Femur (tissue), 1 donor: ENCODE data around the gene BUB1.
"Not testable (repeated sequence)": the region's sequence is repeated elsewhere in the genome, so short reads cannot be mapped to it uniquely, and the experiment has no call there.

Source experiments
- DNase-seq: peaks from one replicate; pipeline ENCODE4 v3.0.0-alpha.2; 2017

Gene BUB1

DNA sequence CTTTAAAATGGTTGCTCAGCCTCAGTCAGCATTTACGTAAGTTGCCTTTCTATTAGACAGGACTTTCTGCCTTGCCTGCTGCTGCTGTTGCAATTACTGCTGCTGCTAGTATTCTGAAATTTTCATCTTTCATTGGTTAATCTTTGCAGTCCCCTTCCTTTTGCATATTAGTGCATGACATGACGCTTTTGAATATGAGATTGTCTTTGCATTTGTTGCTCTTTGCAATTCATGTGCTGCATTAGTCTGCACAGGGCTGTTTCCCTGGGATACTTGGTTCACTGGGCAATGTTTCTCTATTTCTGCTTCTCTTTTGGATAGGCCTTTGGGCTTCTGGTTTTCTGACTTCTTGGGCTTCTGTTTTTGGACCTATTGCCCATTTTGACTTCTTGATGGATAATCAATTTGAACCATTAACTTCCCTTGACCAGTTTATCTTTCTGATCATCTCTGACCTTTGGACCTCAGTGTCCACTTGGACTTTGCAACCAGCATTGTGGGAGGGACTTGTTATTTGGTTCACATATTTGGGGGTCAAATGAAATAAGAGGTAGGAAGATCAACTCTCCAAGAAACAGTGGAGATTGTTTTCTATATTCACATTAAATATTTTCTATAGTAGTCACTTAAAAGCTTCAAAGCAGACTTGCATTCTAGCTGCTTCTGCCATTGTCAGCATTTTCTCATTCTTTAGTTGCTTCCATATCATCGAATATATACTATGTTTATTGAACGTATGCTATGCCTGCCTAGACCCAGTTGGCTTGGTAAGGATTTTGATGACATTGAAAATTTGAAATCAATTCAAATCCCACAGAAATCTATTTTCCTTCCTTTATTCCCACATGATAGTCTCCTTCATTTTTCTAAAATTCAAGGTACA, 12.5 kb upstream of the BUB1 start:
- no peak for DNase-seq

DNA sequence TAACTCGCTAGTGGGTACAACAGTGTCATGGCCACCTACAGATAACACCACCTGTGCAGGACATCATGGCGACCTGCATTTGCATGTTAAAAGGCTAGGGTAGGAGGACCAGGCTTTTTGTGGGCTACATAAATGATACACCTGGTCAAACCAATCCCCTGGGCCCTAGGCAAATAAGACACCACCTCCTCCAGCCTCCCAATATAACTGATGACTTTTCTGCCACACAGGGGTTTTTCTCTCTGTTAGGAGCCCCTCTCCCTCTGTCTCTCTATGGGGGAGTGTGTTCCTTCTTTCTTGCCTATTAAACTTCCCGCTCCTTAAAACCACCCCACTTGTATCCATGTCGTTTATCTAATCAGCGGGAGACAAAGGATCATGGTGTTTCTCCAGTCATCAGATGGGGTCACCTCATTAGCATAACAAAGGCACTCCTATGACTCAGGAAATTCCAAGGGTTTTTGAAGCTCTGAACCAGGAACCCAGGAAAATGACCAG, 10.8 kb upstream of the BUB1 start:
- no peak for DNase-seq

DNA sequence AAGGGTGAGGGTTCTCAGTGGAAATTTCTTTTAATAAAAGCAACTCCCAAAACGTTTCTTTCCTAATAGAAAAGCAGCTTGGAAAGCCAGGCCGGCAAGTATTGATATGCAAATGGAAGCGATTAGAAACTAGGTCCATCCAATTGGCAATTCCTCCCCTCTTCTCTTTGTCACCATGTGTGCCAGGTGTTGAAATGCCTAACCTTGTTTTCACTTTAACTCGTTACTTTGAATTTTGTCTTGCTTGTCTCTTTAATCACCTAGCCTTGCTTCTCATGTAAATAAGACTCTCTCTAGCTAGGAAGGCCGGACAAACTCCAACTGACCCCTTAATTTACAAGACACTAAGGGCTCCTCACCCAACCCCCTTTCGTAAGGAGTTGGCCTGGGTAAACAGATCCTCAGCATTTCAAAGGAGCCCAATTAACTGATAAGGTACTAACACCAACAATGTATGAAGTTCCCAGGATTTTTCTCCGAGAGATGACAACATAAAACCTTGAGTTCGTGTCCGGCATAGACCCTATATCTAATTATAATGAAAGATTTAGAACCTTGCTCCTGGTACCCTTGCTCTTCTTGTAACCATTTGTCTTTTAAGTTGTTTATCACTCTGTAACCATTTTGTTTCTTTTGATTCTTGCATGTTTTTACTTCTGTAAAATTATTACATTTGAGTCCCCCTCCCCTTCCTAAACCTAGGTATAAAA, 10.1 kb upstream of the BUB1 start:
- DNase-seq = not testable (repeated sequence)

DNA sequence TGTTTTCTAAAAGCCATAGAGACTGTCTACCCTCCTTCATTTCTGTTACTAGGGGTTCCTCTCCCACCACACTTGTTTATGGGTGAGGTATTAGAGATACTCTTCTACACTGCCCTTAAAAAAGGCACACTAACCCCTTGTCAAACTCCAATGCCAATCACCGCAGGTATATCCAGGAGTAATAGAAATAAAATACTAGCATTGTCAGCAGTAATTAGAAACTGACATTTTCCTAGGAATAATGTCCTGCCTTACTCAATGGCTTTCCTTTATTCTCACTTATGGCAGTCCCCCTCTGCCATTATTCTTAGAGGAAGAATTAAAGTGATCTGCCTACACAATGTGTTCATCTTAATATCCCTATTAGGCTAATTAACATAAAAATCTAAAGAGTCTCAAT, 5.0 kb upstream of the BUB1 start:
- DNase-seq = no peak

DNA sequence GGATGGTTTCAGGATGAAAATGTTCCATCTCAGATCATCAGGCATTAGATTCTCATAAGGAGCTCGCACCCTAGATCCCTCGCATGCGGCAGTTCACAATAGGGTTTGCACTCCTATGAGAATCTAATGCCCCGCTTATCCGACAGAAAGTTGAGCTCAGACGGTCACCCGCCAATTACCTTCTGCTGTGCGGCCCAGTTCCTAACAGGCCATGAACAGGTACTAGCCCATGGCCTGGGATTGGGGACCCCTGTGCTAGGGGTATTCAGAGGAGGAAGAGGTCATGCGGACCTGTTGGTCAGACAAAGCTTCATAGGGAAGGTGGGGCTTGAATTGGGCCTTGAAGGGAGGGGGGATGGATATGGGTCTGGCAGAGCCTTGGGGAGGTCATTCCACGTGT, 4.4 kb upstream of the BUB1 start:
- no peak for DNase-seq

DNA sequence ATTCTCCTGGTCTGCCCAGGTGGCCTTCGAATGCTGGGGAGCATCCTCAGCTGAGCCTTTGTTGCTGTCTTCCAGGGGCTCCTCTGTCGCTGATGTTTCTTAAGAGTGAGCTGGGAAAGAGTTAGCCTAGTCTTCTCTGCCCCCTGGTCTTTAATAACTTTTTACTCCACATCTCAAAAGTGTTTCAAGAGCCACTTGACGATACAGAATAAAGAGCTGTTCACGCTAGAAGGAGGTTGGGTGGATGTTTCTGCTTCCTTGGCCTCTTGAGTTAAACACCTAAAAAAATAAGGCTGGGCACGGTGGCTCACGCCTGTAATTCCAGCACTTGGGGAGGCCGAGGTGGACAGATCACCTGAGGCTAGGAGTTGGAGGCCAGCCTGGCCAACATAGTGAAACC, 2.8 kb upstream of the BUB1 start:
- DNase-seq = no peak

DNA sequence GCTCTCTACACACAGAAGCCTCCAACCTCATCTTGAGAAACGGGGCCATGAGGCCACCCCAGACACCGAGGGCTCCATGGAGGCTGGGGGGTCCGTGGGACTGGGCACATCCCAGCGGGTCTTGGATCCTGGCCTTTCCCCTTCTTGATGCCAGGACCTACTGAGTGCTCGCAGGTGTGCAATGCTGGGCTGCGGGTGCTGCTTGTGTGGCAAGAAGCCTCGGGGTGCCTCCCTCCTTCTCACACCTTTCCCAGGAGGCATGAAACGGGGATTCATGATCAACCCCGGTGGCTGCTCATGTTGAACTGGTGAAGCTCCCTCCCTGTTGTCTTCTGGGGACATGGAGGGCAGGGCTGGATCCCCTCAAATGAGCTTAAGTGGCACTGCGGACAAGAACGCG, 2.0 kb upstream of the BUB1 start:
- DNase-seq = no peak

DNA sequence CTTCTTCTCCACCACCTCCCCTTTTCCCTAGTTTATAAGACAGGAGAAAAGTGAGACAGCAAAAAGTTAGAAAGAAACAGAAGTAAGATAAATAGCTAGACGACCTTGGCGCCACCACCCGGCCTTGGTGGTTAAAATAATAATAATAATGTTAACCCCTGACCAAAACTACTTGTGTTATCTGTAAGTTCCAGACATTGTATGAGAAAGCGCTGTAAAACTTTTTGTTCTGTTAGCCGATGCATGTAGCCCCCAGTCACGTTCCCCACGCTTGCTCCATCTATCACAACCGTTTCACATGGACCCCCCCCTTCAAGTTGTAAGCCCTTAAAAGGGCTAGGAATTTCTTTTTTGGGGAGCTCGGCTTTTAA, 1.5 kb upstream of the BUB1 start:
- DNase-seq = no peak

DNA sequence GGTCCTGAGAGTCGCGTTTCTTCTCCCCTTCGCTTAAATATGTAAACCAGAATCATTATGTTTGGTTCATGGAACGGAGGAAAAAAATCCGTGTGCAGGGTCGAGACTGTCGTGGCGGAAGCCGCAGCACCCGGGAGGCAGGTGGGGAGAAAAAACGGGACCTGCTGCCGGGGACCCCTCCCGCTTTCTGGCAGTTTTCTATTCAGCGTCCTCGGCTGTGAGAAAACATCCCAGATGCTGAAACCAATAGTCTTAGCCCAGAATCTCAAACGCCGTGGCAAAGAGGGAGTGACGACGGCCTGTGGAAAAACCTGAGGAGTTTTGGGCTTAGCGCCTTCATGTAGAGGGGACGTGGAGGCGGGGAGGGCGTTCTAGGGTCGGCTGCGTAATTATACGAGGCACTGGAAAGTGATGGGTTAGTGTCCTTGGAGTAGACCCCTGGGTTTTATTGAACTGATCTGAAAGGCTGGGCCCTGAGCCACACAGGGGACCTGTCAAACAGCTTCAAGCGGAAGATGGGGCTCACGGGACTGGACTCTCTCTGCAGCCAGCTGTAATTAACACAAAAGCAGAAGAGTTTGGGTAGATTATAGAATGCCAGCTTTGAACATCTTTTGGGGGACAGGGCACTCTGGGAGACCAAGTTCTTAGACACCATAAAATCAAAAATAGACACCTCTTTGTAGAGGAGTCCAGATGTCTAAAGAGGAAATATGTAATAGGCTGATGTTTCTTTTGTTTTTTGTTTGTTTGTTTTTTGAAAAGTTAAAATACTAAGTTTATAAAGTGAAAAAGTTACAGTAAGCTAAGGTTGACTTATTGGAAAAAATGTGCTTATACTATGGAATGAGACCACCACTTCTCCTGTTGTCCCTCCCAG, 834 bp upstream of the BUB1 start:
- peak; percentile 62 for DNase-seq

DNA sequence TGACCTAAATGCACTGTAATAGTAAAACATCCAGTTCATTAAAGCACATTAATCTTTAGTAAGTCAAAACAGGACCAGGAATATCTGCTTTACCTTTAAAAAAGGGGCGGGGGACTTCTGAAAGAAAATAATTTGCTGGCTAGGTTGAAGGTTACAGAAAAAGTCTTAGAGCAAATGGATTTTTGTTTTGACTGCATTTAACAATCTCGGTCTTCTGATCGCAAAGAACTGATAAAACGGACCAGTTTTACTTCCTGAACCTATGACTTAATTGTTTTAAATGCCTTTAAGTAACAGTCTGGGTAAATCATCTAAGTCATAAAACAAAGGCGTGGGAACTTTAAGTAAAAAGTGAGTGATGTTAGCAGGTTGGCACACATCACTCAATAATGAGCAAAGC, 783 bp downstream of the BUB1 start:
- no peak for DNase-seq

DNA sequence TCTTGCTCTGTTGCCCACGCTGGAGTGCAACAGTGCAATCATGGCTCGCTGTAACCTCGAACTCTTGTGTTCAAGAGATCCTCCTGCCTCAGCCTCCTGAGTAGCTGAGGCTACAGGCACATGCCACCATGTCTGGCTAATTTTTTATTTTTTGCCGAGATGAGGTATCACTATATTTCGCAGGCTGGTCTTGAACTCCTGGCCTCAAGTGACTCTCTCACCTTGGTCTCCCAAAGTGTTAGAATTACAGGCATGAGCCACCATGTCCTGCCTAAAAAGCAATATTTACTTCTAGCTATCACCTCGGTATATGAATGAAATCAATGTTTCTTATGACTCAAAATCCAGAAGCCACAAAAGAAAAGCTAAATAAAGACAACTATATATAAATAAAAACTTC, 2.2 kb downstream of the BUB1 start:
- no peak for DNase-seq

DNA sequence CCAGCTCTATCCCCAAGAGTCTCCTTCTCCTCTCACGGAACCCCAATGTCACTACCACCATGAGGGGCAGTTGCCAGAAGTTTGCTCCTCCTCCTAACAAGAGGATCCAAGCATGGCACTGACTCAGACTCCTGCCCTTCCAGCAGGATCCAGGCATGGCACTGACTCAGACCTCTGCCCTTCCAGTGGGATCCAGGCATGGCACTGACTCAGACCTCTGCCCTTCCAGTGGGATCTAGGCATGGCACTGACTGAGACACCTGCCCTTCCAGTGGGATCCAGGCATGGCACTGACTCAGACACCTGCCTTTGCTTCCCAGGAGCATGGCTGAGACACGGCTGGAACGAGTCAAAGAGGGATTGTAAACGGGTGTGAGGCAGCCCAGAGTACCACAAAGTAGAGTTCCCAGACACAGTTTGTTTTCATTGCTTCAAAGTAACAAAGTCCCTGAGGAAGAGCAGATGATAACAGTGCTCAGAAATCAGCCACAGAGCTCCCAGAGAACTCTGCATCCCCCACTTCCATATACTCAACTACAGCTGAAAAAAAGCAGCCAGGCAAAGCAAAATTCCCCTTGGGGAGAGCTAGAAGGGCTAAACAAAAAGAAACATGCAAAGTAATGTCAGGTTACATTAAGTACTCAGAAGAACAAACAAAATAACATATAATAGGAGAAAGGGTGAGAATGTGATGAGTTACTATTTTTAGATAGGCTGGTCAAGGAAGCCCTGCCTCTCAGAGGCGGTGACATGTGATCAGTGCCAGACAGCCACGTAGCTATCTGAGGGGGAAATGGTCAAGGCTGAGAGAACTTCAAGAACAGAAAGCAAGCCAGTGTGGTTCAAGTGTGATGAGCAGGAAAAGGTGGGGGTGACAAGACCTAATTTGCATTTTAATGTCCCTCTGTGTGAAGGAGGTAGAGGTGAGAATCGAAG, 3.0 kb downstream of the BUB1 start:
- DNase-seq = peak; percentile 57

DNA sequence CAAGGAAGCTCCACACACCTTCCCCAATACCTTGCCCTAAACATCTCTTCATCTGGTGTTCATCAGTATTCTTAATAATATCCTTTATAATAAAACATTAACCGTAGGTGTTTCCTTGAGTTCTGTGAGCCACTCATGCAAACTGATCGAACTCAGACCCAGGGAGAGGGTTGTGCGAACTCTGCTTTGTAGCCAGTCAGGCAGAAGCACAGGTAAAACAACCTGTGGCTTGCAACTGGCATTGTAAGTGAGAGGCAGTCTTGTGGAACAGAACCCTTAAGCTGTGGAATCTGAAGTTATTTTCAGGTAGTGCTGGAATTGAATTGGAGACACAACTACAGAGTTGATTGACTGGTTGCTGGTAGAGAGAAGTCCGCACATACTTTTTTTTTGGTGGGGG, 4.7 kb downstream of the BUB1 start:
- no peak for DNase-seq

DNA sequence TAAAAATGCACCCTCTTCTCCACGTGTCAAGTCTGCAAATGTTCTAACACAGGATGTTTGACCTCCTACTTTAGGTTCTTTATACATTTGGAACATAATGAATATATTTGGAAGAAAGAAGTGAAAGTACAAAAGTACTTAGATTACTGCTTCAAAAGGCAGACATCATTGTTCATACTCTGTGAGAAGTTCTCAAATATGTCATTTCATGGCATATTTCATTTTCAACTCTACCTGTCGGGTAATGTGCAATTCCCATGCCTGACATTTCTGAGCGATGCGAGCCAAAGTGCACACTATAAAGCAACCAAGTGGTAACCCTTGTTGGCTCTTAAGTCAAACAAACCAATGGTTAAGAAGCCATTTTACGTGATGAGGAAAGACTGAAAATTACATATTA, 7.0 kb downstream of the BUB1 start:
- DNase-seq = no peak

DNA sequence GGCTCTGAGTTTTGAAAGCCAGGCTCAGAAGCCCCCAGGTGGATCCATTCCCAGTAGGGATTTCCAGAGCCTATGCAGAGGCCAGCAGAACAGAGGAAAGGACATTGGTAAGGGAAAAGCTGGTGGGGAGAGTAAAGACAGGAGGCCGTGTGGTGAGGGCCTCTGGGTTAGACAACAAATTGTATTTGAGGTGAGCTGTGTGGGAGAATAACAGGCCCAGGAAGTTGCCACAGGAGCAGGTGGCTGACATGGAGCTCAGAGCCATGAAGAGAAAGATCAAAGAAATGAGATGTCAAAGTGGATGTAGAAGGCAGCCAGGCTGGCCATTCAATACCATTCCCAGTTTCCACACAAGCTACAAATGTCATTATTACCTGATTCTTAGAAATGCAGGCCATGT, 8.8 kb downstream of the BUB1 start:
- no peak for DNase-seq

DNA sequence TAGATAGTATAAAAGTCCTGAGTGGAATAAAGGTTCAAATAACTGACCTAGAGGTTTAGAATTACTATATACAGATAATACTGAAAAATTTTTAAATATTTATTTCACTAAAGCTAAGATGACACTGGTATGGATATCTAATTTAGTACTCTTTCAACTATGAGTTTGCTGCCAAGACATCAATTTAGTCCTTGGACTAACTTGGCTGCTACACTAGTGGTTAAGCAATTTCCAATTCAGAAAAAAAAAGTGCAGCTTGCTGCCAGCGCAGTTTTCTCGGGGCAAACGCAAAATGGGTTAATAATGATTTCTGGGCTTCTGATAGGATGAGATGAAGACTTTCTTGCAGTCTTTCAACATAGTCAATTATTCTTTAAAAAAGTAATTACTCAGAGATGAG, 10.8 kb downstream of the BUB1 start:
- no peak for DNase-seq

DNA sequence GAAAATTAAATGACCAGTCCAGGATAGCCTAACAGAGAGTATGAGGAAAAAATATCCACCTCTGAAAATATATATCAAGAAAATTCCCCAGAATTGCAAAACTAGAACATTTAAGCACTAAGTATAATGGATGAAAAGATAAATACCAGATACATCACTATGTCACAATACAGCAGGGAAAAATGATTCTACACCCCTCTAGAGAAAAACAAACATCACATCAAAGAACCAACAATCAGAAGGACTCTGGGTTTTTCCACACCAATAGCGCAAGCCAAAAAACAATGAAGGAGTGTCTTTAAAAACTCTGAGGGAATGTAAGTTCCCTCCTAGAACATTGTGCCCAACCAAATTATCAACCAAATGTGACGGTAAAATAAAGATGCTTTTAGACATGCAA, 13.7 kb downstream of the BUB1 start:
- DNase-seq = no peak

DNA sequence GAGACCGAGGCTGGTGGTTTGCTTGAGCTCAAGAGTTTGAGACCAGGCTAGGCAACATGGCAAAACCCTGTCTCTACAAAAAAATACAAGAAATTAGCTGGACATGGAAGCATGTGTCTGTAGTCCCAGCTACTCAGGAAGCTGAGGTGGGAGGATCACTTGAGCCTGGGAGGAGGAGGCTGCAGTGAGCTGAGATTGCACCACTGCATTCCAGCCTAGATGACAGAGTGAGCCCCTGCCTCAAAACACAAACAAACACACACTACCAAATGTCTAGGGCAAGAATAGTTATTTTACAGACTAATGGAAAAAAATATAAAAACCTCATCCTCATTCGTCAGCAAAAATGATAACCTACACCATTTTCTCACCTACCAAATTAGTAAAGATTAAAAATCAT, 15.3 kb downstream of the BUB1 start:
- no peak for DNase-seq

DNA sequence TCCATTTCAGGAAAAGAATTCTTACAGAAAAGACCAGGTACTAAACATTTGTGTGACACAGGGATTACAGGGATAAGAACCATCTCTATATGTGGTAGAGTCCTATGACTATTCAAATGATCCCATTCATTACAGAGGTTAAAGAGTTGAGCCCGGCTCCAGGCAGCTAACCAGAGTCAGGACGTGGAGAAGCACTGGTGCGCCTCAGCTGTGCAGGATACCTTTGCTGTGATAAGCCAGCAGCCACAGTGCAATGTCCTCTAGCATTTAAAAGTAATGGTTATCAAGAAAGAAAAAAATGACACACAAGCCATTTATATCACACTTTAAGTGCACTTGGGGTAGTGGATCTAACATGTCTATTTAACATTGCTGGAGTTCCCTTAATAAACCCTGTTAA, 17.3 kb downstream of the BUB1 start:
- DNase-seq = no peak

DNA sequence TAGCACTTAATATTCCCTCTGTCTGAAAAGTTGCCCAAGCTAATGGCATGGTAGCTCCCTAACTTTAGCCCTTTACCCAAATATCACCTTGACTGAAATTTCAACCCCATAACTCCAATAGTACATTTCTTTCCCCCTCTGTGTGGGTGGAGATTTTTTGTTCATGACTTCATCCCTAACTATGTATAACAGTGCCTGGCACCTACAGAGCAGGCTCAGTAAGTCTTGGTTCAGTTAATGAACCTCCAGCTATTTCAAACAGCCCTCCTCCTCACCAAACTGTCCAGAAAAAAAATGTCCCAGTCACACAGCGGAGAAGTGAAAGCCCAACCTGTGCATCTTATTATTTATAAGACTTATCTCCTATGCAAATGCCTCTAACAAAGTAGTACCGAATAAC, 18.6 kb downstream of the BUB1 start:
- no peak for DNase-seq

DNA sequence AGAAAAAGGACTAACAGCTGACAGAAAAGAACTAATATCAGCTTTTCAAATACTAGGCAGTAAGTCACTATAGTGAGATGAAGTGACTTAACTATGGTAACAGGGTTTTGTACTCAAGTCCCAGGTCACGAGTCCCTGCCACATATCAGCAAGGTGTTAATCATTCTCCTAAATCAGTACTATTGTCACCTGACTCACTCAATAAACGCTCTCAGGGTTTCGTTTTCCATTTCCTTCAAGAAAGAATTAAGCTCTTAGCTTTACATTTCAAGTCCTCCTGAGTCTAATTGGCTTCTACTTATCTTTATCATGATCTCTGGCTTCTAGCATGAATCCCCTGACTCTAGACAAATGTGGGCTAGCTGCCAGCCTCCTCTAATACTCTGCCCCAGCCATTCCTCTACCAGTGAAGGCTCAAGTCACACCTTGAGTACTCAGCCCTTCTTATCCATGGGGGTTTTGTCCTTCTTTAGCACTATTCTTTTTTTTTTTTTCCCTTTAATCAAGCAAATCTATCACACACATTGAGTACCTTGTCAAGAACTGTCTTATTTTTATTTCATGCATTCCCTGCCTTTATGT, 20.0 kb downstream of the BUB1 start:
- DNase-seq = no peak

DNA sequence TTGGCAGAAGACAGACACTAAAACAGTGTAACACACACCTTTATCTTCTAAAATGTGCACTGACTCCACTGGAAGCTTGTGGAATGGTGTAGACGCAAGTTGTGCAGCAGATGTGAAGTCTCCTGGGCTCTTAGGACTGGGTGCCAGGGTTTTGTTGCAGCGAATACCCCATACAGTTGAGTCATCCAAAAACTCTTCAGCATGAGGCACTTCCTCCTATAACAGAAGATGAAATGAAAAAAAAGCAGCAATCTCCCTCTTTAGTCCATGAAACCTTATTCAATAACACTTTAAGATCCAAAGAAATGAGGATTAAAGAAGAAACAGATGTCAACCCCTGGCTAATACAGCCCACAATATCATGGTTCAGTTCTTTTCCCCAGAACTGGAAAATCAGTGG, 22.2 kb downstream of the BUB1 start:
- DNase-seq = no peak
